PC-3 (cell line): ENCODE measurements around the gene CCDC24. TPM values are rescaled to one million over a fixed set of nuclear protein-coding genes. Genes with fewer than 3 reads are reported as not detected.

Source experiments
- ATAC-seq: fragments of 200-7000 bp; cut with Tn5 transposase; 2 replicates; pipeline ENCODE4 v1.9.1; 2020; ENCODE audit warnings: mild to moderate bottlenecking, moderate library complexity
- BruUV-seq: library from RNA; stranded (reverse); fragments of 400-500 nt; replicated peaks from 2 replicates; lab custom pipeline; 2021; lab: Mats Ljungman, UMichigan
- CTCF ChIA-PET: fragments of 300-600 bp; sonication (Branson Sonifier 250); formaldehyde crosslinking; loops from one replicate; lab custom pipeline; 2022; ENCODE audit warnings: antibody characterized with exemption; lab: Charles Lee
- POLR2A ChIA-PET: fragments of 300-600 bp; sonication (Branson Sonifier 250); formaldehyde crosslinking; loops from one replicate; lab custom pipeline; 2022; ENCODE audit warnings: antibody characterized with exemption; ENCODE audit not compliant: unreplicated experiment; lab: Charles Lee
- DNase-seq: peaks from one replicate; pipeline ENCODE4 v3.0.0-alpha.2; 2015
- H2AFZ ChIP-seq: fragments of 300-600 bp; sonication (generic); 2 replicates; pipeline ENCODE4 v1.6.0; 2016; ENCODE audit warnings: antibody characterized with exemption, low read length
- H3F3A ChIP-seq: fragments of 300-600 bp; sonication (generic); one replicate; pipeline ENCODE4 v1.6.0; 2017; ENCODE audit warnings: antibody characterized with exemption, low read length, control low read depth, mild to moderate bottlenecking; ENCODE audit not compliant: unreplicated experiment
- H3K27ac ChIP-seq: fragments of 300-600 bp; sonication (generic); 2 replicates; pipeline ENCODE4 v1.5.1; 2016; ENCODE audit warnings: mild to moderate bottlenecking, low read length
- H3K27me3 ChIP-seq: fragments of 300-600 bp; sonication (generic); 2 replicates; pipeline ENCODE4 v1.6.1; 2016; ENCODE audit warnings: low read length, mixed read lengths
- H3K36me3 ChIP-seq: fragments of 300-600 bp; sonication (generic); 2 replicates; pipeline ENCODE4 v1.6.1; 2016; ENCODE audit warnings: low read depth, mixed run types, low read length, mixed read lengths
- H3K4me1 ChIP-seq: fragments of 300-600 bp; sonication (generic); 2 replicates; pipeline ENCODE4 v1.5.1; 2016; ENCODE audit warnings: low read length; ENCODE audit not compliant: insufficient read depth
- H3K4me2 ChIP-seq: fragments of 300-600 bp; sonication (generic); 2 replicates; pipeline ENCODE4 v1.6.0; 2016; ENCODE audit warnings: low read length
- H3K4me3 ChIP-seq: fragments of 300-600 bp; sonication (generic); 2 replicates; pipeline ENCODE4 v1.5.1; 2016; ENCODE audit warnings: mild to moderate bottlenecking, low read length, mixed read lengths
- H3K79me2 ChIP-seq: fragments of 300-600 bp; sonication (generic); 2 replicates; pipeline ENCODE4 v1.6.1; 2017; ENCODE audit warnings: low read length, mixed read lengths
- H3K9ac ChIP-seq: fragments of 300-600 bp; sonication (generic); 2 replicates; pipeline ENCODE4 v1.6.0; 2016; ENCODE audit warnings: mild to moderate bottlenecking, low read length
- H3K9me2 ChIP-seq: fragments of 300-600 bp; sonication (generic); replicated peaks from 2 replicates; pipeline ENCODE4 v1.6.1; 2016; ENCODE audit warnings: mixed run types, low read length, mixed read lengths
- H3K9me3 ChIP-seq: fragments of 300-600 bp; sonication (generic); 2 replicates; pipeline ENCODE4 v1.6.1; 2016; ENCODE audit warnings: low read length, mixed read lengths
- H4K20me1 ChIP-seq: fragments of 300-600 bp; sonication (generic); 2 replicates; pipeline ENCODE4 v1.6.1; 2016; ENCODE audit warnings: low read length, mixed read lengths
- CTCF ChIP-seq: fragments of 300-600 bp; sonication (generic); conservative IDR thresholded peaks from 2 replicates; pipeline ENCODE4 v1.5.1; 2017; ENCODE audit warnings: antibody characterized with exemption, low read depth, mild to moderate bottlenecking, low read length
- EZH2 ChIP-seq: fragments of 300-600 bp; sonication (generic); IDR thresholded peaks from one replicate; pipeline ENCODE4 v1.6.1; 2017; ENCODE audit warnings: antibody characterized with exemption, mild to moderate bottlenecking, low read length; ENCODE audit not compliant: unreplicated experiment
- EZH2phosphoT487 ChIP-seq: fragments of 300-600 bp; sonication (generic); IDR thresholded peaks from 2 replicates; pipeline ENCODE4 v1.6.1; 2018; ENCODE audit warnings: mild to moderate bottlenecking, antibody characterized with exemption, low read length, borderline replicate concordance
- intact Hi-C: fragments of 100-400 bp; cut with micrococcal nuclease; formaldehyde crosslinking; loops from 2 replicates; pipeline ENCODE4 v1.9.0; 2023
- total RNA-seq: library from RNA; depleted of rRNA; stranded (reverse); fragments of >200 nt; gene quantifications from 2 replicates; pipeline ENCODE4 v1.2.3, GENCODE V29; 2014

CCDC24 gene
- total RNA-seq, 1 experiment from 2014 or later = 10.1 TPM

GRCh38 chr1:43991200-43991475 is 261 bp upstream of the CCDC24 start:
- H3K27me3 ChIP-seq = no peaks in the 10 kb centered on the region
- peak overlapping the region; percentile 66 for H3K27ac ChIP-seq
- no peaks in the 10 kb centered on the region for H3F3A ChIP-seq
- H3K36me3 ChIP-seq = no peaks in the 10 kb centered on the region
- intact Hi-C loops = loop anchor here (5.0 kb wide), 1 partner anchor 46 kb away; no protein-coding TSS in a partner anchor
- peak overlapping the region; percentile 72 for H3K4me3 ChIP-seq
- POLR2A ChIA-PET = no interaction called here
- no peaks in the 10 kb centered on the region for H3K79me2 ChIP-seq
- H3K9ac ChIP-seq = peak overlapping the region; percentile 57
- no peaks in the 10 kb centered on the region for H3K9me2 ChIP-seq
- DNase-seq (no peak), ATAC-seq (peak; percentile 30)
- H3K4me2 ChIP-seq = peak overlapping the region; percentile 86
- peak overlapping the region; percentile 84 for H2AFZ ChIP-seq
- BruUV-seq = no TSS peak
- no peak for TF ChIP-seq EZH2phosphoT487
- no peak for TF ChIP-seq CTCF
- TF ChIP-seq EZH2 = no peak
- H4K20me1 ChIP-seq = no peaks in the 10 kb centered on the region
- peaks cover 19% of the 10 kb centered on the region for H3K4me1 ChIP-seq
- H3K9me3 ChIP-seq = no peaks in the 10 kb centered on the region
- CTCF ChIA-PET = no interaction called here

DNA sequence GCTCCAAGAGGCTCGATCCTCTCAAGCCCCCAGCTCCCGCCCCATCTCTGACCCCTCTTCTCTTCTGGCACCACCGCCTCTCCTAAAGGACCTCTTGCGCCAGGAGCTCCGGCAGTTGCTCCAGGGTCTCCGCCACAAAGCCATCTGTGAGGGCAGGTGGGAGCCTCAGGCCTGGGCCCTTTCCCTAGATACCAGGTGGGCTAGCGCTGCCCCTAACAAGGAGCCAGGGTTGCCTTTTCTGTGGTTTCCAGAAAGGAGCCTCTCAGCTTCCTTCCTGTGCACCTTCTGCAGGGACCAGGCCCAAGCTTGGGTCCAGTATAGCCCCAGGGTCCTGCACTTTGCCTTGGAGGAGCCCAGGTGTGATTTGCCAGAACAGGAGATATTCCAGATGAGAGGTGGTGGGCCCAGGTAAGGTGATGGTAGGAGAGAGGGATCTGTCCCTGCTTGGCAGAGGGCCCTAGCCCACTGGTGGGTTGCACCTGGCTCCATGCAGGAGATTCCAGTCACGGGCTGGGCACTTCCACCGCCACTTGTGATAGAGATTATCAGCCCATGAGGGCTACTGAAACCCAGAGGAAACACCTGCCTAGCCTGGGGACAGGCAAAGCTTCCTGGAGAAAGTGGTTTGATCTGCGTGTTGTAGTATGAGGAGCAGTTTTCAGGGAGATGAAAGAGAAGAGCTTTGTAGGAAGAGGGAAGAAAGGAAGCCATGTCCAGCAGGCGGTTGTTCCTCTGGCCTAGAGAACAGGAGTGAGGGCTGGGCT is 1.0 kb downstream of the CCDC24 start:
- no peak overlapping the region for H3K27ac ChIP-seq
- H3F3A ChIP-seq = no peaks in the 10 kb centered on the region
- peak overlapping the region; percentile 57; the same call in 1 of the 2 replicates for H3K9ac ChIP-seq
- ChIA-PET CTCF (no interaction called here), POLR2A (interaction anchor here (0.6 kb wide), 1 partner anchor 46 kb away, joined by 8 read pairs; no protein-coding TSS in a partner anchor)
- no peak for ATAC-seq
- BruUV-seq = no TSS peak
- DNase-seq = no peak
- no peaks in the 10 kb centered on the region for H4K20me1 ChIP-seq
- no peaks in the 10 kb centered on the region for H3K79me2 ChIP-seq
- intact Hi-C loops = loop anchor here (5.0 kb wide), 1 partner anchor 45 kb away; no protein-coding TSS in a partner anchor
- H3K9me3 ChIP-seq = no peaks in the 10 kb centered on the region
- peak overlapping the region; percentile 84; the same call in 1 of the 2 replicates for H2AFZ ChIP-seq
- no peak for TF ChIP-seq CTCF
- TF ChIP-seq EZH2phosphoT487 = no peak
- no peak for TF ChIP-seq EZH2
- H3K4me2 ChIP-seq = peak overlapping the region; percentile 86
- no peaks in the 10 kb centered on the region for H3K36me3 ChIP-seq
- H3K4me1 ChIP-seq = peaks cover 19% of the 10 kb centered on the region
- H3K9me2 ChIP-seq = no peaks in the 10 kb centered on the region
- H3K4me3 ChIP-seq = peak overlapping the region; percentile 72
- H3K27me3 ChIP-seq = no peaks in the 10 kb centered on the region
